ENCODE results near the gene LCP2.
"Not testable (repeated sequence)": the region's sequence is repeated elsewhere in the genome, so short reads cannot be mapped to it uniquely, and the experiment has no call there.

LCP2 gene

DNA sequence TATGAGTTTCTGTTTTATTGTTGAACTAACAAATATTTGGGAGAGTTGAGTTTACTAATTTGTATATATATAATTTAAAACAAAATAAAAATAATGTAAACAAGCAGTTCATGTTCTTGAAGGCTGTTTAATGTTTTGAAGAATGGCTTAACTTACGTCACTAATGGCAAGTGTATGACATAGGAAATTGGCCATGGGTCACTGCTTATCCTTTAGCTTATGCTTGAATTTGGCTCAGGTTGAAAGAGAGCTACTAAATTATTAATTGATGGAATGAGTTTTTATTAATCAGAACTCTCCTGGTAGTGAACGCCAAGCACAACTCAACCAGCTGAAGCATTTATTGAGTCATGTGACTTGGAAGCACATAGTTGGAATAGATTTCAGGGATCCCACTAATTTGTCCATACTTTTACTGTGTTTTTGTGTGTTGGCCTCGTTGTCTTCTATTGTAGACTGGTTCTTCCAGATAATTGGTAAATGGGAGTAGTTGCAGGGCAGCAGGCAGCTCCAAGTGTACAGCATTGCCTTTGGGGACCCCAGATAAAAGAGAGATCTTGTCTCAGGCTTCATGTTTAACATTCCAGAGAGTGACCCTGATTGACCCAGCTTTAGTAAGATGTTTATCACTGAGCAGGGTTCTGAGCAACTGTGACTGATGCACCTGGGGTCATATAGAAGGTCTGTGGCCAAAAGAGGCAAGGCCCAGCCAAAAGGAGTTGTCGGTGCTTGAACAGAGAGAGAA, 51.3 kb downstream of the LCP2 start:
- no peak for DNase-seq

DNA sequence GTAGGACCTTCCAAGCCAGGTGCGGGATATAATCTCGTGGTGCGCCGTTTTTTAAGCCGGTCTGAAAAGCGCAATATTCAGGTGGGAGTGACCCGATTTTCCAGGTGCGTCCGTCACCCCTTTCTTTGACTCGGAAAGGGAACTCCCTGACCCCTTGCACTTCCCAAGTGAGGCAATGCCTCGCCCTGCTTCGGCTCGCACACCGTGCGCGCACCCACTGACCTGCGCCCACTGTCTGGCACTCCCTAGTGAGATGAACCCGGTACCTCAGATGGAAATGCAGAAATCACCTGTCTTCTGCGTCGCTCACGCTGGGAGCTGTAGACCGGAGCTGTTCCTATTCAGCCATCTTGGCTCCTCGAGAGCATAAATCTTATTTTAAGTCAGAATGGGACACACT, 52.1 kb downstream of the LCP2 start:
- not testable (repeated sequence) for DNase-seq

DNA sequence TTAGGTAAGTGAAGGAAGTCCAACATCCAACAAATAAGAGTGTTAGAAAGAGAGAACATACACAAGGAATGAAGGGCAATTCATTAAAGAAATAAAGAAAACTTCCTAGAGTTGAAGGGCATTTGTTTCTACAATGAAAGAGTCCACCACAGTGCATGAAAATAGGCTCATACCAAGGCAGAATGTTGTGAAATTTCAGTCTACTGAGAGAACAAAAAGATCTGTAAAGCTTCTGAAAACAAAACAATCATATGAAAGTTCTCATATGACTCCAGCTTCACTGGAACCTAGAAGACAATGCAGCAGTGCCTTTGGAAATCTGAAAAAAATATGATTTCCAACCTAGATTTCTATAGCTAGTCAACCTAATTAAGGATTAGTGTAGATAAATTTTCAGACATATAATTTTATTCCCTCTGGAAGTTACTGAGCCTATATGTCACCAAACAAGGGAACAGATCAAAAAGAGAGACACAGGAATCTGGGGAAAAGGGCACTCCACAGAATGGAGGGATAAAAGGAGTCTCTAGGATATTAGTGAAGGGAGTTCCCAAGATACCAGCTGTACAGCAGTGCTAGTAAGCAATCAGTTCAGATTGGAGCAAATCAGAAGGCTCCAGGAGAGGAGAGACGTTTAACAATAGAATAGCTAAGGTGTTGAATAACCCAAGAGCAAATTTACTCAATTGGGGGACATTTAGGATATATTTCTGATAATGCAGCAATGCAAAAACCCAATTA, 59.0 kb downstream of the LCP2 start:
- DNase-seq: no peak

GRCh38 chr5:170235876-170236864, 61.4 kb downstream of the LCP2 start:
- no peak for DNase-seq

DNA sequence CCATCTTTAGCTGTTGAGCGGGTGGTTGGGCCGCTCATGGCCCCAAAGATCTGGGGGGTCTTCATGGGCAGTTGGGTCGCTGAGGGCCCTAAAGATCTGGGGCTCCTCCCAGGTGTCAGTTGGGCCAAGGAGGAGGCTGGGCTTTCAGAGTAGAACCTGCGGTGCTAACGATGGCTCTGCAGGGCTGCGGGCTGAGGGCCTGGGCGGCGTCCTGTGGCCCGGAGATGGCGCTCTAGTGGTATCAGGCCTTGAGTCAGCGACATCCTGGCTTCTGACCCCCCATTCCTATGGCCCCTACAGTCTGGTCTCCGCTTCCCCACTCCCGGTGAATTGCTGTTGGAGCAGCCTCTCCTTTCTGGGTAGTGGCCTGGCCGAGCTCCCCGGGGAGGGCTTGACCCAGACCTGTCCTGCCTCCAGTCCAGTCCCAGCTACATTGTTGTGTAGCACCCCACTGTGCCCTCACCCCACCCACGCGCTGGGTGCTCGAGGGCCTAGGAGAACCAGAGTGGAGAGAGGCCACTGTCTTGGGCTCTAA, 64.2 kb downstream of the LCP2 start:
- no peak for DNase-seq

DNA sequence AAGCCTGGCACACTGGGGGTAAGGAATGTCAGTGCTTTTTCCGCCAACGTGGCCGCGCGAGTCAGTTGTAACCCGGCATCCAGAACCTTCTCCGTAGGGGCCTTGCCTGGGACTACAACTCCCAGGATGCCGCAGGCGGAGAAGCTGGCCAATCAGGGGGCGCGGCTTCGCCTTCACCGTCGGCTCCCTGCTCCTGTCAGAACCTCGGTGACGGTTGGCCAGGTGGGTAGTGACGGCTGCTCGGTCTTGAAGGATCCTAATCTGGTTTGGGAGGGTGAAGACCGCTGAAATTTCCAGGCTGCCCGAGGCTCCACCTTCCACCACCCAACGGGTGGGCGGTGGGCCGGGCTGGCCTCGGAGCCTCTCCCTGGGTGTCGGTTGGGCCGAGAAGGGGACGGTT, 64.8 kb downstream of the LCP2 start, which contains the start of gene C5orf58:
TSS of gene C5orf58 (plus strand) at position 200 of the 400 bp plus-strand sequence. CDS start 1,992 bp downstream, outside the sequence.
- DNase-seq: no peak

DNA sequence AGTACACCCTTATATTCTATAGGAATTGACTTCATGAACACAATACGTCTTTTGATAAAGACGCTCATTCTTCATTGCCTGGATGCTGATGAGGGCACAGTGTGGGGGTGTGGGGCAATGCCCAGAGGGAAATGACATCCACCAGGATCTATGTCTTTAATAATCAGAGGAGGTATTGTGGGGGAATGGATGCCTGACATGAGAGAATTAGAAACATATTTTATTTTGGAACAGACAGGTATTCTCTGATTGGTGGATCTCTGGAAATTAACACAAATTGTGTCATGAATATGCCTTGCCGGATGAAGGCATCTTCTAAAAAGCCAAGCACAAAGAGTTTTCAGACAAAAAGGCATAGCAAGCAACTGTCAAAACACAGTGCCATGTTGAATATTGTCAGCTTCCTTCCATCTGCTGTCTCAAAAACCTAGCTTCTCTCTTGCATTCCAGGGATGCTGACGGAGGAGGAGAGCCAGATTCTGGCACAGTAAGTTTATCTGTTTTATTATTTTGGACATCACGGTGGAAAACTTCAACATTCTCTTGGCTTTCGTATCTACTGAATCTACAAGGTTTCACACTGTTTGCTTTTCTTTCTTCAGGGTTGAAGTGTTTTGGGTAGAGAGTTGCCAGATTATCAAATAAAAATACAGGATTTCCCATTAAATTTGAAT, 68.7 kb downstream of the LCP2 start:
- no peak for DNase-seq

GRCh38 chr5:170226661-170227060, 70.9 kb downstream of the LCP2 start:
- no peak for DNase-seq

GRCh38 chr5:170226129-170226615, 71.4 kb downstream of the LCP2 start:
- DNase-seq: no peak

- peak; percentile 69 for DNase-seq
Observed at GRCh38 chr5:170225326-170226128, 72.0 kb downstream of the LCP2 start.

- no peak for DNase-seq
Observed at GRCh38 chr5:170223906-170224305, 73.7 kb downstream of the LCP2 start.

GRCh38 chr5:170223360-170223759, 74.2 kb downstream of the LCP2 start:
- no peak for DNase-seq

GRCh38 chr5:170221327-170221741, 76.2 kb downstream of the LCP2 start:
- DNase-seq: no peak

GRCh38 chr5:170220191-170220590, 77.4 kb downstream of the LCP2 start:
- DNase-seq: no peak

DNA sequence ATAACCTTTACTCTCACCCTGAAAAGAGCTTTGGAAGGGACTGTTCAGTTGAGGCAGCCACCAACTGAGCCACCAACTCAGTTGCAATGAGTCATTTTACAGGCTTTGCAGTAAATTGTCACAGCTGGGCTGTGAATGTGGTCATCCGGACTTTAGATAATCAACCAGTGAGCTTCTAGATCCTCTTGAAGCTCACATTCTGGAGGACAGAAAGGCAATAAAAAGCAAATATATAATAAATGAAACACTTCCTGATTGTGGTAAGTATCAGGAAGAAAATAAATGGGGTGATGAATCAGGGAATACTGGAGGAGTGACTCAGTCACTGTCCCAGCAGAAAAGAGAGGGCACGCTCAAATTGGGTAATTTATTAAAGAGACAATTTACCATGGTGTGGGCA, 78.0 kb downstream of the LCP2 start:
- no peak for DNase-seq

DNA sequence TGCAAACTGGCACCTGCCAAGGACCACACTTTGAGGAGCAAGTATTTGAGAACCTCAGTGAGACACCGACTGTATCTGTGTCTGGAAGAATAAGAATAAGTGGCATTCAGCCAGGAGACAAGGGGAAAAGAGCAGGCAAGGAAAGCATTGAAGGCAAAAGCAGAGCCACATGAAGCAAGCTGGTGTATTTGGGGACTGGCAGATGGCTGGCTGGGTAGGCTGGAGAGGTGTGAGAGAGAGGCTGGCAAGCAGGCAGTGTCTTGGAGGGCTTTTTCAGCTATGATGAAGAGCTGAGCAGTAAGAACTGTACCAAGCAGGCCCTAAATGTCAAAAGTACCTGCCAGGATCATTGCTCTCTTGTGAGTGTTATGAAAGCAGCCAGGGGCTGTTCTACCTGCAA, 78.9 kb downstream of the LCP2 start:
- no peak for DNase-seq

DNA sequence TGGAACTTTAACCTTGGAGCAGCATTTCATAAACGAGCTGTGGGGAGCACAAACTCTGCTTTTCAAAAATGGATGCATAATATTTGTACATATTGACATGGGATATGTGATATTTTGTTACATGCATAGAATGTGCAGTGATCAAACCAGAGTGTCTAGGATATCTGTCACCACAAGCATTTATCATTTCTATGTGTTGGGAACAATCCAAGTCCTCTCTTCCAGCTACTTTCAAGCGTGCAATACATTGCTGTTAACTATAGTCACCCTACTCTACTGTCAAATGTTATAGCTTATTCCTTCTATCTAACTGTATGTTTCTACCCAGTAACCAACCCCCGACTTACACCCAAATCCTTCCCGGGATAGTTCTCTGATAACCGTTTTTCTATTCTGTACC, 79.7 kb downstream of the LCP2 start:
- no peak for DNase-seq

DNA sequence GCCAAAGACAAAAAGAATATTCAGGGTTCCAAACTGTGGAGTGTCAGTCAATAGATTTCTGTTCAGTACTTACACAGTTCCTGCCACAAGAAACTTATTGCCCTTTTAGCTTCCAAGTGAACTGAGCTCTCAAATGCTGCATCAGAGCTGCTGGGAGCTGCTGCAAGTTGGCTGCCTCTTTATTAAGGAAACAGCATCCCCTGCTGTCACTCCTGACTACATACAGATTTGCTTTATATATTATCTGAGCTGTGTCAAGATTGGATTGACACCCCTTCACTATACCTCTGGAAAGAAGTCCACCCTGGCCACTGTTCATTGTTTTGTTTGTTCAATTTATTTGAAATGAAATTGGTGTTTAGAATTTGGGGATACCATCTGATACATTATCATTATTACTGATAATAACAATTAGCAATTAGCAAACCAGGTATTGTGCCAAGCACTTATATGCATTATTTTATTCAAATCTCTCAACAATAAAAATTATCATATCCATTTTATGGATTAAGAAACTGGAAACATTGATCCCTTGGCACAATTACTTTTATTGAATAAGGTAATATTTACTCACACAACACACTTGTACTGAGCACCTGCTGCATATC, 81.2 kb downstream of the LCP2 start:
- peak; percentile 52 for DNase-seq

DNA sequence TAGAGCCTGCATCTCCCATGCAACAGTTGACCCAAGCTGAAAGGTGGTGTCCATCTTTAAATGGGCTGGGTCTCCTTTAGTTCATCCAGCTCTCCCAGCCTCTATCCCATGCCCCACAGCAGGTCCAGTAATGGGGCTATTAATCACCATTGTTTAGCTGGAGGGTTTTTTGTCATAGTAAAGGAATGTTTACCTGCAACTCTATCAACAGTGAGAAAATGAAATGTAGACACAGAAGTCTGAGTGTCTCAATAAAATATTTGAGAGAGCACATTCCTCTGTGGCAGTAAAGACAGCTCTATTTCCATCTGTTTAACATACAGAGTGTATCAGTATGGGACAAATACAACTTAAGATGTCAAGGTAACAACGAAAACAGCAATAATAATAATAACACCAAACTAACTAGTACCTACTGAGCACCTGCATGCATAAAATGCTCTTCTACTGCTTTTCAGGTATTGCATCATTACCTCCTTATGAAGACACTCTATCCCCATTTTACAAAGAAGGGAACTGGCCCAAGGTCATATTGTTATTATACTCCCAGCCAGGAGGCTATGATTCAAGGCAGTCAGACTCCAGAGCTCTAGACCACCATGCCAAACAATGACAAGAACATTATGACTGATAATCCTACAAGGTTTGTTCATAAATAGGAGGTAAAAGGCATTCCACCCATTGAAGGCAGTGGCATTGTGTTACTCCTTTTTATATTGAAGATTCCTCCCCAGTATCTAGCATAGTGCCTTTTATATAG, 85.8 kb downstream of the LCP2 start:
- no peak for DNase-seq

GRCh38 chr5:170206958-170207357, 90.6 kb downstream of the LCP2 start:
- DNase-seq: no peak
